CD14-positive monocyte (primary cell): Measurements from ENCODE around the gene CAD. TPM values are rescaled to one million over a fixed set of nuclear protein-coding genes. Genes with fewer than 3 reads are reported as not detected.
"Not testable (repeated sequence)": the region's sequence is repeated elsewhere in the genome, so short reads cannot be mapped to it uniquely, and the experiment has no call there.

Source experiments
- DNase-seq, 3 donors: peaks; one replicate each; pipeline ENCODE4 v3.0.0-alpha.2; 2011 to 2022
- H2AFZ ChIP-seq: 2 replicates; pipeline ENCODE4 v1.6.0; 2012; ENCODE audit warnings: mild to moderate bottlenecking, low read depth, low read length, inconsistent platforms; ENCODE audit not compliant: insufficient read depth, poor library complexity, severe bottlenecking
- H3K27ac ChIP-seq, 2 donors: 1 replicate in 1 of 2; 2 replicates in 1 of 2; pipeline ENCODE4 v1.5.1; 2012 to 2013; ENCODE audit warnings: low read length in 2 of 2, control low read depth in 1 of 2, inconsistent platforms in 1 of 2, low read depth in 1 of 2, mild to moderate bottlenecking in 1 of 2
- H3K27me3 ChIP-seq, 2 donors: one replicate each; pipeline versions ENCODE4 v1.6.0 to v1.6.1; 2011 to 2013; ENCODE audit warnings: low read length in 2 of 2; ENCODE audit not compliant: control insufficient read depth in 2 of 2, insufficient read depth in 2 of 2
- H3K36me3 ChIP-seq, 2 donors: replicated peaks in 1 of 2; 1 replicate in 1 of 2; 2 replicates in 1 of 2; pipeline versions ENCODE4 v1.5.1 to v1.6.1; 2012 to 2013; ENCODE audit warnings: low read length in 2 of 2, control low read depth in 1 of 2, inconsistent platforms in 1 of 2, mild to moderate bottlenecking in 1 of 2; ENCODE audit not compliant: insufficient read depth in 2 of 2, control insufficient read depth in 1 of 2
- H3K4me1 ChIP-seq, 2 donors: 1 replicate in 1 of 2; 2 replicates in 1 of 2; pipeline versions ENCODE4 v1.5.1 to v1.6.1; 2012 to 2013; ENCODE audit warnings: low read length in 2 of 2, control low read depth in 1 of 2, inconsistent platforms in 1 of 2, mild to moderate bottlenecking in 1 of 2, moderate library complexity in 1 of 2; ENCODE audit not compliant: insufficient read depth in 2 of 2, control insufficient read depth in 1 of 2
- H3K4me2 ChIP-seq: replicated peaks from 2 replicates; pipeline ENCODE3; 2012; ENCODE audit warnings: low read length, moderate library complexity, mild to moderate bottlenecking; ENCODE audit not compliant: poor library complexity, severe bottlenecking; ENCODE audit errors: extremely low read depth
- H3K4me3 ChIP-seq, 3 experiments: fragments of 200-600 bp in 1 of 3; sonication (generic) in 1 of 3; replicated peaks in 1 of 3; 1 replicate in 2 of 3; 2 replicates in 1 of 3; pipeline ENCODE4 v1.5.1; 2011 to 2013; ENCODE audit warnings: low read length in 3 of 3, mild to moderate bottlenecking in 3 of 3, control low read depth in 2 of 3, low read depth in 2 of 3, inconsistent platforms in 1 of 3, moderate library complexity in 1 of 3
- H3K79me2 ChIP-seq: 2 replicates; pipeline ENCODE4 v1.6.0; 2012; ENCODE audit warnings: mild to moderate bottlenecking, control low read depth, inconsistent platforms, low read length, moderate library complexity; ENCODE audit not compliant: insufficient read depth
- H3K9ac ChIP-seq: 2 replicates; pipeline ENCODE4 v1.6.0; 2017; ENCODE audit warnings: low read length, mild to moderate bottlenecking; ENCODE audit not compliant: insufficient read depth, poor library complexity, severe bottlenecking
- H3K9me3 ChIP-seq, 2 donors: replicated peaks in 1 of 2; 1 replicate in 1 of 2; 2 replicates in 1 of 2; pipeline versions ENCODE4 v1.5.1 to v1.6.1; 2012 to 2013; ENCODE audit warnings: low read length in 2 of 2, control low read depth in 1 of 2; ENCODE audit not compliant: control insufficient read depth in 1 of 2, insufficient read depth in 1 of 2
- H4K20me1 ChIP-seq: 2 replicates; pipeline ENCODE4 v1.6.0; 2012; ENCODE audit warnings: mild to moderate bottlenecking, low read length, control low read depth, moderate library complexity; ENCODE audit not compliant: insufficient read depth
- H3K27ac Mint-ChIP-seq, 7 donors: one replicate each; pipeline ENCODE4 v1.8.0; 2020; ENCODE audit warnings: mild to moderate bottlenecking in 7 of 7, mixed read lengths in 7 of 7, moderate library complexity in 6 of 7, inconsistent platforms in 2 of 7
- H3K27me3 Mint-ChIP-seq, 3 donors: one replicate each; pipeline ENCODE4 v1.8.0; 2021 to 2022; ENCODE audit warnings: low read depth in 3 of 3, mild to moderate bottlenecking in 3 of 3, mixed read lengths in 3 of 3, moderate library complexity in 3 of 3, inconsistent platforms in 1 of 3
- H3K36me3 Mint-ChIP-seq, 2 donors: one replicate each; pipeline ENCODE4 v1.8.0; 2020; ENCODE audit warnings: mixed read lengths in 2 of 2, inconsistent platforms in 1 of 2, mild to moderate bottlenecking in 1 of 2
- H3K4me1 Mint-ChIP-seq: one replicate; pipeline ENCODE4 v1.8.0; 2020; ENCODE audit warnings: mild to moderate bottlenecking, mixed read lengths
- H3K4me3 Mint-ChIP-seq, 2 donors: one replicate each; pipeline ENCODE4 v1.8.0; 2020; ENCODE audit warnings: mild to moderate bottlenecking in 2 of 2, mixed read lengths in 2 of 2, moderate library complexity in 1 of 2
- H3K9me3 Mint-ChIP-seq, 7 donors: one replicate each; pipeline ENCODE4 v1.8.0; 2020 to 2022; ENCODE audit warnings: mixed read lengths in 7 of 7, mild to moderate bottlenecking in 6 of 7, moderate library complexity in 6 of 7, inconsistent platforms in 2 of 7
- WGBS: methylation state at CpG from one replicate; pipeline ENCODE4 v1.1.5; 2013; ENCODE audit warnings: missing lambda C conversion rate; ENCODE audit not compliant: insufficient coverage; 5-methylcytosine and 5-hydroxymethylcytosine counted together
- intact Hi-C, 2 donors: fragments of 100-400 bp; cut with micrococcal nuclease; formaldehyde crosslinking; loops; one replicate each; pipeline versions ENCODE4 v1.15.0 to v1.15.1; 2023
- polyA plus RNA-seq, 3 donors: library from polyadenylated mRNA; depleted of rRNA in 1 of 3; unstranded in 2 of 3; stranded (reverse) in 1 of 3; fragments of 300-500 nt in 2 of 3; fragments of >200 nt in 1 of 3; fragmentation: Illumina TruSeq in 2 of 3; gene quantifications; 1 replicate in 2 of 3; 2 replicates in 1 of 3; pipeline ENCODE4 v1.2.3, GENCODE V29; 2012 to 2021
- TF ChIP-seq, protein P1 (sequence below): fragments of 200-600 bp; IDR thresholded peaks from one replicate; pipeline ENCODE4 v1.8.0; 2022; ENCODE audit warnings: antibody characterized with exemption, mild to moderate bottlenecking

Gene CAD
- polyA plus RNA-seq, 3 donors = 0.71 to 17.3 (median 1.7) TPM

- Histone ChIP-seq H3K79me2 (no peaks in the 10 kb centered on the region), H2AFZ (no peak overlapping the region), H3K27ac (no peak overlapping the region), H3K27me3 (peaks cover 0 to 9% of the 10 kb centered on the region in 2 donors), H3K36me3 (no peaks in the 10 kb centered on the region), H3K9me3 (no peaks in the 10 kb centered on the region), H3K4me1 (no peaks in the 10 kb centered on the region), H3K4me2 (no peak overlapping the region), H4K20me1 (no peaks in the 10 kb centered on the region), H3K9ac (no peak overlapping the region), H3K4me3 (no peak overlapping the region)
- Mint-ChIP-seq H3K4me1 (no peaks in the 10 kb centered on the region), H3K36me3 (no peaks in the 10 kb centered on the region), H3K27ac (no peak overlapping the region), H3K4me3 (no peak overlapping the region), H3K9me3 (no peaks in the 10 kb centered on the region), H3K27me3 (peaks cover 11 to 13% (median 13%) of the 10 kb centered on the region in 3 donors)
- WGBS = 98% methylated on average over 5 of the region's 11 CpGs
- no peak for DNase-seq
- TF ChIP-seq, protein P1, sequence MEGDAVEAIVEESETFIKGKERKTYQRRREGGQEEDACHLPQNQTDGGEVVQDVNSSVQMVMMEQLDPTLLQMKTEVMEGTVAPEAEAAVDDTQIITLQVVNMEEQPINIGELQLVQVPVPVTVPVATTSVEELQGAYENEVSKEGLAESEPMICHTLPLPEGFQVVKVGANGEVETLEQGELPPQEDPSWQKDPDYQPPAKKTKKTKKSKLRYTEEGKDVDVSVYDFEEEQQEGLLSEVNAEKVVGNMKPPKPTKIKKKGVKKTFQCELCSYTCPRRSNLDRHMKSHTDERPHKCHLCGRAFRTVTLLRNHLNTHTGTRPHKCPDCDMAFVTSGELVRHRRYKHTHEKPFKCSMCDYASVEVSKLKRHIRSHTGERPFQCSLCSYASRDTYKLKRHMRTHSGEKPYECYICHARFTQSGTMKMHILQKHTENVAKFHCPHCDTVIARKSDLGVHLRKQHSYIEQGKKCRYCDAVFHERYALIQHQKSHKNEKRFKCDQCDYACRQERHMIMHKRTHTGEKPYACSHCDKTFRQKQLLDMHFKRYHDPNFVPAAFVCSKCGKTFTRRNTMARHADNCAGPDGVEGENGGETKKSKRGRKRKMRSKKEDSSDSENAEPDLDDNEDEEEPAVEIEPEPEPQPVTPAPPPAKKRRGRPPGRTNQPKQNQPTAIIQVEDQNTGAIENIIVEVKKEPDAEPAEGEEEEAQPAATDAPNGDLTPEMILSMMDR = no peak
- intact Hi-C loops = no loop called here
Observed at GRCh38 chr2:27271631-27272340, 54.6 kb downstream of the CAD start.

DNA sequence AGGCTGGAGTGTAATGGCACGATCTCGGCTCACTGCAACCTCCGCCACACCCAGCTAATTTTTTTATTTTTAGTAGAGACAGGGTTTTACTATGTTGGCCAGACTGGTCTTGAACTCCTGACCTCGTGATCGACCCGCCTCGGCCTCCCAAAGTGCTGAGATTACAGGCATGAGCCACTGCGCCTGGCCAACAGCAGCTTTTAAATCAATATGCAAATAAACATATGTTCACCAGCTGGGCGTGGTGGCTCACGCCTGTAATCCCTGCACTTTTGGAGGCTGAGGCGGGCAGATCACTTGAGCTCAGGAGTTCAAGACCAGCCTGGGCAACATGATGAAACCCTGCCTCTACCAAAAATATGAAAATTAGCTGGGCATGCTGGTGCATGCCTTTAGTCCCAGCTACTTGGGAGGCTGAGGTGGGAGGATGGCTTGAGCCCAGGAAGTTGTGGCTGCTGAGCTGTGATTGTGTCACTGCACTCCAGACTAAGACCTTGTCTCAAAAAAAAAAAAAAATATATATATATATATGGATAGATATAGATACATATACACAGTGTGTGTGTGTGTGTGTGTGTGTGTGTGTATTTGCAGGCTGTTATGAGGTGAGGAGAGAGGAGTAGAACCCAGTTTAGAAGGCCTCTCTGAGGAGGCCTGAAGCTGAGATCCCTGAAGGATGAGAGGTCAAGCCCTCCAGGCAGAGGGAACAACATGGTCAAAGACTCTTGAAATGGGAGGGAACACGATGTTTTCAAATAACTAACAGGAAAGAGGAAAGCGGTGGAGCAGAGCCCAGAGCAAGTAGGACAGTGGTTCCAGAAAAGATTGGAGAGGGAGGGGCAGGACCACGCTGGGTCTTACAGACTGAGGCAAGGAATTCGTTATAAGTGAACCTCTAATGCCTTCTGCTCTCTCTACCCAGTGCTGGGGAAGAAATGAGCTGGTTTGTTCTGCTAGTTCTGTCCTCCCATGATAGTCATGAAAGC lies 55.7 kb downstream of the CAD start:
- H3K27ac ChIP-seq, H4K20me1 ChIP-seq, DNase-seq, H3K27me3 ChIP-seq, H3K9me3 ChIP-seq, H3K4me2 ChIP-seq, H3K4me3 ChIP-seq, H3K4me1 ChIP-seq, H3K36me3 ChIP-seq, H3K27ac Mint-ChIP-seq, H3K36me3 Mint-ChIP-seq, H3K4me1 Mint-ChIP-seq, H3K9me3 Mint-ChIP-seq, intact Hi-C loops, H2AFZ ChIP-seq, H3K9ac ChIP-seq, H3K4me3 Mint-ChIP-seq, H3K79me2 ChIP-seq: not testable (repeated sequence)
- H3K27me3 Mint-ChIP-seq = peaks cover 13 to 18% (median 14%) of the 10 kb centered on the region in 3 donors
- WGBS = 94% methylated on average over 7 of the region's 15 CpGs
